Erythroblast (primary cell): ENCODE results near the gene RCN2.

Source experiments
- GATA1 ChIP-seq: IDR thresholded peaks from 2 replicates; pipeline ENCODE4 v1.6.1; 2011; ENCODE audit warnings: low read depth, mild to moderate bottlenecking, control low read depth, low read length, moderate library complexity
- POLR2A ChIP-seq: IDR thresholded peaks from 2 replicates; pipeline ENCODE4 v1.6.1; 2011; ENCODE audit warnings: mild to moderate bottlenecking, low read length

GRCh38 chr15:76942331-76942730, 10.8 kb downstream of the RCN2 start:
- TF ChIP-seq POLR2A = no peak
- TF ChIP-seq GATA1 = no peak
